ENCODE data around the gene RNF115. TPM values are rescaled to one million over a fixed set of nuclear protein-coding genes. Genes with fewer than 3 reads are reported as not detected.

RNF115 gene
- total RNA-seq, 2 donors from 2014 or later = 12.7 to 13.2 TPM

GRCh38 chr1:145705622-145706021, 118.3 kb downstream of the RNF115 start:
- Histone ChIP-seq H3K27me3 (no peaks in the 10 kb centered on the region), H3K4me3 (no peak overlapping the region), H3K27ac (no peak overlapping the region), H3K9me3 (no peaks in the 10 kb centered on the region), H3K36me3 (replicated peaks in 1 of 2; ENCODE audit: insufficient read depth in 1 of 2, low read depth in 2 of 2) (no peaks in the 10 kb centered on the region), H3K4me1 (peaks cover 35% of the 10 kb centered on the region)
- intact Hi-C loops (cut with DNase I) = no loop called here
- 87 to 91% methylated on average over 7 of the region's 7 CpGs for WGBS, 2 donors
- TF ChIP-seq POLR2A (IDR thresholded peaks at IDR 0.05) (no peak), CTCF (IDR thresholded peaks at IDR 0.05) (no peak)
- ATAC-seq (no peak), DNase-seq (no peak)

- TF ChIP-seq POLR2A (IDR thresholded peaks at IDR 0.05) = no peak
- TF ChIP-seq CTCF (IDR thresholded peaks at IDR 0.05) = no peak
- no peaks in the 10 kb centered on the region for H3K9me3 ChIP-seq
- peaks cover 25% of the 10 kb centered on the region for H3K4me1 ChIP-seq
- H3K36me3 ChIP-seq (replicated peaks in 1 of 2; ENCODE audit: insufficient read depth in 1 of 2, low read depth in 2 of 2) = no peaks in the 10 kb centered on the region
- no peak for DNase-seq
- intact Hi-C loops (cut with DNase I) = no loop called here
- 84 to 86% methylated on average over 6 to 7 of the region's 7 CpGs for whole genome bisulfite sequencing, 2 donors
- H3K27me3 ChIP-seq = no peaks in the 10 kb centered on the region
- H3K4me3 ChIP-seq = no peak overlapping the region
- ATAC-seq = no peak
- H3K27ac ChIP-seq = no peak overlapping the region
Measured at GRCh38 chr1:145702826-145703225, 121.1 kb downstream of the RNF115 start.

- ATAC-seq = no peak
- 71 to 78% methylated on average over 2 of the region's 2 CpGs for WGBS, 2 donors
- H3K4me3 ChIP-seq = no peak overlapping the region
- no peaks in the 10 kb centered on the region for H3K9me3 ChIP-seq
- no peak overlapping the region for H3K27ac ChIP-seq
- H3K36me3 ChIP-seq (replicated peaks in 1 of 2; ENCODE audit: insufficient read depth in 1 of 2, low read depth in 2 of 2) = no peaks in the 10 kb centered on the region
- intact Hi-C loops (cut with DNase I) = no loop called here
- no peaks in the 10 kb centered on the region for H3K27me3 ChIP-seq
- peaks cover 23% of the 10 kb centered on the region for H3K4me1 ChIP-seq
- no peak for TF ChIP-seq POLR2A (IDR thresholded peaks at IDR 0.05)
- no peak for TF ChIP-seq CTCF (IDR thresholded peaks at IDR 0.05)
- no peak for DNase-seq
Measured at GRCh38 chr1:145702052-145702451, 121.8 kb downstream of the RNF115 start.

- no peak for DNase-seq
- Histone ChIP-seq H3K27ac (no peak overlapping the region), H3K36me3 (replicated peaks in 1 of 2; ENCODE audit: insufficient read depth in 1 of 2, low read depth in 2 of 2) (no peaks in the 10 kb centered on the region), H3K27me3 (no peaks in the 10 kb centered on the region), H3K9me3 (no peaks in the 10 kb centered on the region), H3K4me1 (peaks cover 23% of the 10 kb centered on the region), H3K4me3 (no peak overlapping the region)
- ATAC-seq = no peak
- whole genome bisulfite sequencing, 2 donors = 82 to 87% methylated on average over 2 of the region's 2 CpGs
- intact Hi-C loops (cut with DNase I) = no loop called here
- TF ChIP-seq POLR2A (IDR thresholded peaks at IDR 0.05) = no peak
- TF ChIP-seq CTCF (IDR thresholded peaks at IDR 0.05) = no peak
Measured at GRCh38 chr1:145701306-145701862, 122.5 kb downstream of the RNF115 start.

GRCh38 chr1:145696630-145696960, 127.3 kb downstream of the RNF115 start:
- TF ChIP-seq POLR2A (IDR thresholded peaks at IDR 0.05) (no peak), CTCF (IDR thresholded peaks at IDR 0.05) (no peak)
- Histone ChIP-seq H3K4me3 (no peak overlapping the region), H3K9me3 (no peaks in the 10 kb centered on the region), H3K27ac (peak overlapping the region in 3 of 4 donors; percentile 68 to 75 (median 73)), H3K27me3 (no peaks in the 10 kb centered on the region), H3K4me1 (peaks cover 59% of the 10 kb centered on the region), H3K36me3 (replicated peaks in 1 of 2; ENCODE audit: insufficient read depth in 1 of 2, low read depth in 2 of 2) (no peaks in the 10 kb centered on the region)
- no peak for ATAC-seq
- WGBS, 2 donors = 82% methylated on average over 3 of the region's 3 CpGs
- intact Hi-C loops (cut with DNase I) = no loop called here
- no peak for DNase-seq

Measured in body of pancreas (tissue), 4 donors.